HCT116 (cell line): ENCODE measurements around the gene DCAF11.

Source experiments
- CTCF ChIP-seq, 3 experiments: fragments of 200-600 bp in 1 of 3; sonication (generic) in 1 of 3; IDR thresholded peaks in 2 of 3; conservative IDR thresholded peaks in 1 of 3; 2 replicates each; pipeline ENCODE4 v1.5.1; 2012 to 2017; ENCODE audit warnings: low read depth in 2 of 3, low read length in 2 of 3, antibody characterized with exemption in 1 of 3, borderline replicate concordance in 1 of 3, control low read depth in 1 of 3, mild to moderate bottlenecking in 1 of 3, mixed read lengths in 1 of 3, mixed run types in 1 of 3, moderate library complexity in 1 of 3; ENCODE audit not compliant: insufficient read depth in 1 of 3
- EGR1 ChIP-seq: IDR thresholded peaks from 2 replicates; pipeline ENCODE4 v1.6.1; 2012; ENCODE audit warnings: low read depth
- EZH2 ChIP-seq: fragments of 200-600 bp; sonication (generic); IDR thresholded peaks from 2 replicates; pipeline ENCODE4 v1.6.1; 2017; ENCODE audit warnings: antibody characterized with exemption, mixed run types
- EZH2phosphoT487 ChIP-seq: fragments of 200-600 bp; IDR thresholded peaks from 2 replicates; pipeline ENCODE4 v1.6.1; 2018; ENCODE audit warnings: antibody characterized with exemption, borderline replicate concordance
- JUND ChIP-seq: IDR thresholded peaks from 2 replicates; pipeline ENCODE4 v1.6.1; 2012
- POLR2A ChIP-seq: IDR thresholded peaks from 2 replicates; pipeline ENCODE4 v1.7.0; 2011; ENCODE audit warnings: borderline replicate concordance; ENCODE audit not compliant: insufficient read depth, insufficient read length; ENCODE audit errors: extremely low read depth
- POLR2AphosphoS5 ChIP-seq: IDR thresholded peaks from 2 replicates; pipeline ENCODE4 v1.6.1; 2011; ENCODE audit warnings: mild to moderate bottlenecking, low read depth, low read length, moderate library complexity
- RAD21 ChIP-seq: IDR thresholded peaks from 2 replicates; pipeline ENCODE4 v1.6.1; 2012; ENCODE audit warnings: low read depth, mild to moderate bottlenecking
- SP1 ChIP-seq: IDR thresholded peaks from 2 replicates; pipeline ENCODE4 v1.6.1; 2012; ENCODE audit warnings: low read depth
- TCF7L2 ChIP-seq: IDR thresholded peaks from 2 replicates; pipeline ENCODE4 v1.7.0; 2011; ENCODE audit warnings: borderline replicate concordance, inconsistent platforms; ENCODE audit not compliant: insufficient read depth, insufficient read length; ENCODE audit errors: extremely low read depth
- TF ChIP-seq, protein P1 (sequence below): IDR thresholded peaks from 2 replicates; pipeline ENCODE4 v1.6.1; 2012; ENCODE audit warnings: low read depth
- TF ChIP-seq, protein P2 (sequence below): IDR thresholded peaks from 2 replicates; pipeline ENCODE4 v1.6.1; 2012
- TF ChIP-seq, protein P3 (sequence below): IDR thresholded peaks from 2 replicates; pipeline ENCODE4 v1.6.1; 2011; ENCODE audit warnings: mild to moderate bottlenecking, low read length, moderate library complexity; ENCODE audit not compliant: insufficient replicate concordance; ENCODE audit errors: extremely low read depth

GRCh38 chr14:24116128-24116814, 1.7 kb downstream of the DCAF11 start:
- TF ChIP-seq POLR2A = no peak
- no peak for TF ChIP-seq JUND
- TF ChIP-seq CTCF (IDR thresholded peaks at IDR 0.05 in 2 of 3, conservative IDR thresholded peaks at IDR 0.05 in 1 of 3; ENCODE audit: borderline replicate concordance in 1 of 3, insufficient read depth in 1 of 3, low read depth in 2 of 3, low read length in 2 of 3) = no peak
- TF ChIP-seq, protein P1, sequence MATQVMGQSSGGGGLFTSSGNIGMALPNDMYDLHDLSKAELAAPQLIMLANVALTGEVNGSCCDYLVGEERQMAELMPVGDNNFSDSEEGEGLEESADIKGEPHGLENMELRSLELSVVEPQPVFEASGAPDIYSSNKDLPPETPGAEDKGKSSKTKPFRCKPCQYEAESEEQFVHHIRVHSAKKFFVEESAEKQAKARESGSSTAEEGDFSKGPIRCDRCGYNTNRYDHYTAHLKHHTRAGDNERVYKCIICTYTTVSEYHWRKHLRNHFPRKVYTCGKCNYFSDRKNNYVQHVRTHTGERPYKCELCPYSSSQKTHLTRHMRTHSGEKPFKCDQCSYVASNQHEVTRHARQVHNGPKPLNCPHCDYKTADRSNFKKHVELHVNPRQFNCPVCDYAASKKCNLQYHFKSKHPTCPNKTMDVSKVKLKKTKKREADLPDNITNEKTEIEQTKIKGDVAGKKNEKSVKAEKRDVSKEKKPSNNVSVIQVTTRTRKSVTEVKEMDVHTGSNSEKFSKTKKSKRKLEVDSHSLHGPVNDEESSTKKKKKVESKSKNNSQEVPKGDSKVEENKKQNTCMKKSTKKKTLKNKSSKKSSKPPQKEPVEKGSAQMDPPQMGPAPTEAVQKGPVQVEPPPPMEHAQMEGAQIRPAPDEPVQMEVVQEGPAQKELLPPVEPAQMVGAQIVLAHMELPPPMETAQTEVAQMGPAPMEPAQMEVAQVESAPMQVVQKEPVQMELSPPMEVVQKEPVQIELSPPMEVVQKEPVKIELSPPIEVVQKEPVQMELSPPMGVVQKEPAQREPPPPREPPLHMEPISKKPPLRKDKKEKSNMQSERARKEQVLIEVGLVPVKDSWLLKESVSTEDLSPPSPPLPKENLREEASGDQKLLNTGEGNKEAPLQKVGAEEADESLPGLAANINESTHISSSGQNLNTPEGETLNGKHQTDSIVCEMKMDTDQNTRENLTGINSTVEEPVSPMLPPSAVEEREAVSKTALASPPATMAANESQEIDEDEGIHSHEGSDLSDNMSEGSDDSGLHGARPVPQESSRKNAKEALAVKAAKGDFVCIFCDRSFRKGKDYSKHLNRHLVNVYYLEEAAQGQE = no peak
- no peak for TF ChIP-seq EZH2
- TF ChIP-seq, protein P2, sequence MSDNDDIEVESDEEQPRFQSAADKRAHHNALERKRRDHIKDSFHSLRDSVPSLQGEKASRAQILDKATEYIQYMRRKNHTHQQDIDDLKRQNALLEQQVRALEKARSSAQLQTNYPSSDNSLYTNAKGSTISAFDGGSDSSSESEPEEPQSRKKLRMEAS = no peak
- TF ChIP-seq RAD21 = no peak
- TF ChIP-seq, protein P3, sequence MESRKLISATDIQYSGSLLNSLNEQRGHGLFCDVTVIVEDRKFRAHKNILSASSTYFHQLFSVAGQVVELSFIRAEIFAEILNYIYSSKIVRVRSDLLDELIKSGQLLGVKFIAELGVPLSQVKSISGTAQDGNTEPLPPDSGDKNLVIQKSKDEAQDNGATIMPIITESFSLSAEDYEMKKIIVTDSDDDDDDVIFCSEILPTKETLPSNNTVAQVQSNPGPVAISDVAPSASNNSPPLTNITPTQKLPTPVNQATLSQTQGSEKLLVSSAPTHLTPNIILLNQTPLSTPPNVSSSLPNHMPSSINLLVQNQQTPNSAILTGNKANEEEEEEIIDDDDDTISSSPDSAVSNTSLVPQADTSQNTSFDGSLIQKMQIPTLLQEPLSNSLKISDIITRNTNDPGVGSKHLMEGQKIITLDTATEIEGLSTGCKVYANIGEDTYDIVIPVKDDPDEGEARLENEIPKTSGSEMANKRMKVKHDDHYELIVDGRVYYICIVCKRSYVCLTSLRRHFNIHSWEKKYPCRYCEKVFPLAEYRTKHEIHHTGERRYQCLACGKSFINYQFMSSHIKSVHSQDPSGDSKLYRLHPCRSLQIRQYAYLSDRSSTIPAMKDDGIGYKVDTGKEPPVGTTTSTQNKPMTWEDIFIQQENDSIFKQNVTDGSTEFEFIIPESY = no peak
- TF ChIP-seq POLR2AphosphoS5 = no peak
- TF ChIP-seq SP1 = no peak
- TF ChIP-seq TCF7L2 = no peak
- TF ChIP-seq EGR1 = no peak
- TF ChIP-seq EZH2phosphoT487 = no peak
